Measurements from ENCODE around the gene URB2. TPM values are rescaled to one million over a fixed set of nuclear protein-coding genes. Genes with fewer than 3 reads are reported as not detected.

The URB2 gene
- total RNA-seq (10 to 100 TPM in 4 of 5 experiments, 1 to 10 TPM in 1; 6.2 to 18.2 (median 11.0) TPM), polyA plus RNA-seq (1 to 10 TPM; 5.6 to 8.2 TPM), total RNA-seq (17.5 reads per million, percentile 47 among the genes with 10 or more reads in this experiment)

GRCh38 chr1:229625915-229626831 lies at the start of gene URB2, which contains the start of gene TAF5L:
URB2 (plus strand) TSS chr1:229626247; CDS start chr1:229627634, 1,387 bp downstream.
TAF5L (minus strand) TSS chr1:229626122; CDS start chr1:229614482, 11,640 bp downstream.
- Mint-ChIP-seq H3K4me1 (peaks cover 39 to 69% (median 59%) of the 10 kb centered on the region in 7 donors), H3K27me3 (no peaks in the 10 kb centered on the region), H3K4me3 (peak within 1 kb of the TSS; percentile 94 to 100 (median 98)), H3K27ac (peak within 1 kb of the TSS; percentile 93 to 98 (median 97)), H3K36me3 (peaks cover 0 to 14% (median 4%) of the 10 kb centered on the region in 5 donors), H3K9me3 (no peaks in the 10 kb centered on the region)
- peak within 1 kb of the TSS; percentile 80 for H3K27ac ChIP-seq (ENCODE audit: low read depth, low read length)
- no peaks in the 10 kb centered on the region for H3K9me3 ChIP-seq (ENCODE audit: control insufficient read depth in 2 of 3, low read length in 3 of 3)
- ATAC-seq (peak; percentile 97), DNase-seq (peak; percentile 81 to 91 (median 85))
- H3K4me3 ChIP-seq (ENCODE audit: low read length): peak within 1 kb of the TSS; percentile 93
- intact Hi-C loops (cut with micrococcal nuclease): loop anchor here (1.0 to 5.0 kb wide), 10 partner anchors 67 to 1901 kb away; partner anchors contain the start of genes CCSAP (in 2 of the 2), GALNT2 (in 2 of the 2), NUP133 (in 2 of the 2) and RAB4A (in 2 of the 2)
- CTCF ChIA-PET: interaction anchor here (1.1 kb wide), 1 partner anchor 66 kb away, joined by 3 read pairs; no protein-coding TSS in a partner anchor
- POLR2A ChIA-PET: interaction anchor here (6.6 kb wide), 1 partner anchor 68 kb away, joined by 49 read pairs; the partner anchor contains the start of gene ABCB10
- H3K27me3 ChIP-seq (ENCODE audit: control insufficient read depth in 2 of 2, insufficient read depth in 2 of 2, low read length in 2 of 2): no peaks in the 10 kb centered on the region
- H3K36me3 ChIP-seq (ENCODE audit: control insufficient read depth in 2 of 3, insufficient read depth in 3 of 3, low read length in 3 of 3): peaks cover 0 to 8% (median 0%) of the 10 kb centered on the region in 3 experiments
- peaks cover 21 to 27% of the 10 kb centered on the region in 2 donors for H3K4me1 ChIP-seq (ENCODE audit: control insufficient read depth in 2 of 2, insufficient read depth in 2 of 2, low read length in 2 of 2)

GRCh38 chr1:229578168-229579058 lies 47.6 kb upstream of the URB2 start:
- intact Hi-C loops (cut with micrococcal nuclease): no loop called here
- ATAC-seq (peak; percentile 14), DNase-seq (no peak)
- H3K9me3 ChIP-seq (ENCODE audit: control insufficient read depth in 2 of 3, low read length in 3 of 3): no peaks in the 10 kb centered on the region
- CTCF ChIA-PET: no interaction called here
- H3K4me1 Mint-ChIP-seq: peaks cover 0 to 4% (median 4%) of the 10 kb centered on the region in 7 donors
- no peaks in the 10 kb centered on the region for H3K27me3 ChIP-seq (ENCODE audit: control insufficient read depth in 2 of 2, insufficient read depth in 2 of 2, low read length in 2 of 2)
- POLR2A ChIA-PET: no interaction called here
- no peak overlapping the region for H3K4me3 Mint-ChIP-seq
- no peak overlapping the region for H3K4me3 ChIP-seq (ENCODE audit: low read length)
- no peaks in the 10 kb centered on the region for H3K4me1 ChIP-seq (ENCODE audit: control insufficient read depth in 2 of 2, insufficient read depth in 2 of 2, low read length in 2 of 2)
- no peaks in the 10 kb centered on the region for H3K36me3 Mint-ChIP-seq
- no peak overlapping the region for H3K27ac ChIP-seq (ENCODE audit: low read depth, low read length)
- no peaks in the 10 kb centered on the region for H3K36me3 ChIP-seq (ENCODE audit: control insufficient read depth in 2 of 3, insufficient read depth in 3 of 3, low read length in 3 of 3)
- H3K9me3 Mint-ChIP-seq: no peaks in the 10 kb centered on the region
- H3K27me3 Mint-ChIP-seq: peaks cover 0 to 33% (median 0%) of the 10 kb centered on the region in 5 donors
- H3K27ac Mint-ChIP-seq: no peak overlapping the region

- ChIA-PET CTCF (no interaction called here), POLR2A (interaction anchor here (1.3 kb wide), 1 partner anchor 11 kb away, joined by 4 read pairs; no protein-coding TSS in a partner anchor)
- peaks cover 0 to 29% (median 0%) of the 10 kb centered on the region in 5 donors for H3K27me3 Mint-ChIP-seq
- H3K9me3 ChIP-seq (ENCODE audit: control insufficient read depth in 2 of 3, low read length in 3 of 3): no peaks in the 10 kb centered on the region
- no peaks in the 10 kb centered on the region for H3K4me1 ChIP-seq (ENCODE audit: control insufficient read depth in 2 of 2, insufficient read depth in 2 of 2, low read length in 2 of 2)
- H3K27me3 ChIP-seq (ENCODE audit: control insufficient read depth in 2 of 2, insufficient read depth in 2 of 2, low read length in 2 of 2): no peaks in the 10 kb centered on the region
- peak; percentile 58 for ATAC-seq
- DNase-seq: no peak
- H3K27ac ChIP-seq (ENCODE audit: low read depth, low read length): no peak overlapping the region
- no peaks in the 10 kb centered on the region for H3K36me3 ChIP-seq (ENCODE audit: control insufficient read depth in 2 of 3, insufficient read depth in 3 of 3, low read length in 3 of 3)
- intact Hi-C loops (cut with micrococcal nuclease): no loop called here
- no peak overlapping the region for H3K4me3 ChIP-seq (ENCODE audit: low read length)
- H3K36me3 Mint-ChIP-seq: no peaks in the 10 kb centered on the region
- H3K4me1 Mint-ChIP-seq: peaks cover 0 to 4% (median 4%) of the 10 kb centered on the region in 7 donors
- no peak overlapping the region for H3K4me3 Mint-ChIP-seq
- H3K27ac Mint-ChIP-seq: no peak overlapping the region
- no peaks in the 10 kb centered on the region for H3K9me3 Mint-ChIP-seq
These were observed 46.9 kb upstream of the URB2 start for GRCh38 chr1:229579059-229579673.

DNA sequence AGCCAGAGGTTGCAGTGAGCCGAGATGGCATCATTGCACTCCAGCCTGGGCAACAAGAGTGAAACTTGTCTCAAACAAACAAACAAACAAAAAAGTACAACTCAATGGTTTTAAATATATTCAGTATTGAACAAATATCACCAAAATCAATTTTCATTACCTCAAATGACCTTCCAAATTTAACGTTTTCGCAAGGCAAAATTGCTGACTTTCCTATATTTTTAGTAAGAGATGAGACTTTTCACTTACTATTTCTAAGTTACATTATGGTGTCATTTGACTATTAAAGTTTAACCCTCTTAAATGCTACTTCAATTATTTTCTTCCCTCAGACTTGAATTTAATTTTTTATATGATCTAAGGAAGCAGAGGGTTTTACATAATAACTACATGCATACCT lies 44.6 kb upstream of the URB2 start:
- Histone ChIP-seq H3K4me1 (ENCODE audit: control insufficient read depth in 2 of 2, insufficient read depth in 2 of 2, low read length in 2 of 2) (no peaks in the 10 kb centered on the region), H3K27ac (ENCODE audit: low read depth, low read length) (no peak overlapping the region), H3K36me3 (ENCODE audit: control insufficient read depth in 2 of 3, insufficient read depth in 3 of 3, low read length in 3 of 3) (no peaks in the 10 kb centered on the region), H3K4me3 (ENCODE audit: low read length) (no peak overlapping the region), H3K27me3 (ENCODE audit: control insufficient read depth in 2 of 2, insufficient read depth in 2 of 2, low read length in 2 of 2) (no peaks in the 10 kb centered on the region), H3K9me3 (ENCODE audit: control insufficient read depth in 2 of 3, low read length in 3 of 3) (no peaks in the 10 kb centered on the region)
- Mint-ChIP-seq H3K27ac (no peak overlapping the region), H3K27me3 (peaks cover 0 to 29% (median 0%) of the 10 kb centered on the region in 5 donors), H3K36me3 (peaks cover 0 to 3% (median 0%) of the 10 kb centered on the region in 5 donors), H3K4me1 (peaks cover 0 to 4% (median 4%) of the 10 kb centered on the region in 7 donors), H3K4me3 (no peak overlapping the region), H3K9me3 (no peaks in the 10 kb centered on the region)
- ATAC-seq (no peak), DNase-seq (no peak)
- ChIA-PET POLR2A (no interaction called here), CTCF (no interaction called here)
- intact Hi-C loops (cut with micrococcal nuclease): no loop called here

DNA sequence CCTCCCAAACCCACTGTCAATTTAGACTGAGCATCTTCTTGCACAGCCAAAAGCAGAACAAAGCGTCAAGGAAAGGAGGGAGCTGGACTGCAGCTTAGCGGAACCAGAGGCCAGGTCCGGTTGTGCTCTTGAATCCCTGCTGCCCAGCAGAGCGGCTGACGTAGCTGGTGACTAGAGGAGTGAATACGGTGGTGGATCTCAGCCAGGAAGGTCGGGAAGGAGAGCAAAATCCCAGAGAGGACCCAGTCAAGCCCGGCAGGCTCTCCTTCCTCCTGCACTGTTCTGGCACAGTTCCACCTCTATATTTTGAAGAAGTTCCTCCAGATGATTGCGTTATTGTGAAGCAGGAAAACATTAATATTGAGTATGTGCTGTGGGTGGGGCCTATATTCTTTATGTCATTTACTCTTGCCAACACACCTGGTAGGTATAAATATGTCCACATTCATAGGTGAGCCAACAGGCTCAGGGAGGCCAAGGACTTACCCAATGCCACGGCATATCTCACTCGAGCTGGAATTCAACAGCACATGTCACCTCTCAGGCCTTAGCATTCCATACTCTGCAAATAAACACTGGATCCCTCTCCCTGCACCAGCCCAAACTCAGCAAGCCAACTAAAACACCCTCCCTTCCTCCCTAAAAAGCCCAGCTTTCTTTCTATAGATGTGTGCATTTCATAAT lies 43.9 kb upstream of the URB2 start:
- H3K9me3 ChIP-seq (ENCODE audit: control insufficient read depth in 2 of 3, low read length in 3 of 3): no peaks in the 10 kb centered on the region
- ChIA-PET CTCF (no interaction called here), POLR2A (no interaction called here)
- Mint-ChIP-seq H3K4me1 (peaks cover 0 to 4% (median 4%) of the 10 kb centered on the region in 7 donors), H3K9me3 (no peaks in the 10 kb centered on the region), H3K36me3 (peaks cover 0 to 3% (median 0%) of the 10 kb centered on the region in 5 donors), H3K27me3 (peaks cover 0 to 27% (median 0%) of the 10 kb centered on the region in 5 donors), H3K4me3 (no peak overlapping the region), H3K27ac (peak overlapping the region in 1 of 9 donors; percentile 3)
- H3K4me1 ChIP-seq (ENCODE audit: control insufficient read depth in 2 of 2, insufficient read depth in 2 of 2, low read length in 2 of 2): no peaks in the 10 kb centered on the region
- ATAC-seq: peak; percentile 27
- no peak for DNase-seq
- no peaks in the 10 kb centered on the region for H3K36me3 ChIP-seq (ENCODE audit: control insufficient read depth in 2 of 3, insufficient read depth in 3 of 3, low read length in 3 of 3)
- intact Hi-C loops (cut with micrococcal nuclease): no loop called here
- no peak overlapping the region for H3K27ac ChIP-seq (ENCODE audit: low read depth, low read length)
- H3K4me3 ChIP-seq (ENCODE audit: low read length): no peak overlapping the region
- H3K27me3 ChIP-seq (ENCODE audit: control insufficient read depth in 2 of 2, insufficient read depth in 2 of 2, low read length in 2 of 2): no peaks in the 10 kb centered on the region

Measured in naive thymus-derived CD4-positive, alpha-beta T cell (primary cell).